ENCODE data around the gene CALCA.

DNA sequence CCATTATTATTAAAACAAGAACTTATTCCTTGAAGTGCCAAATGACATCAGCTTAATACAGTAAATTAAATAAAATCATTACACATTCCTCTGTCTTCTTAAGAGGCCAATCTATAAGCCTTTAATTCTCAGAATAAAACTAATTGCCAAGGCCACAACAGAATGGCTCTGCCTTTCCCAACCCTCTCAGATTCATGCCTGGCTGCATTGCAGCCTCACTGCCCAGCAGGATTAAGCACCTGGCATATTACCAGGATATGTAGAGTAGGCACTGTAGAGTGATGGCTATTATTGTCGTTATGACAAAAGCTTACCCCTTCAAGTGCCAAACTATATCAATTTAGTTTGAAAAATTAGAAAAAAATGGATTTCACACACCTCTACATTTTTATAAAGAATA lies 9.4 kb upstream of the CALCA start:
- TF ChIP-seq, protein P1, sequence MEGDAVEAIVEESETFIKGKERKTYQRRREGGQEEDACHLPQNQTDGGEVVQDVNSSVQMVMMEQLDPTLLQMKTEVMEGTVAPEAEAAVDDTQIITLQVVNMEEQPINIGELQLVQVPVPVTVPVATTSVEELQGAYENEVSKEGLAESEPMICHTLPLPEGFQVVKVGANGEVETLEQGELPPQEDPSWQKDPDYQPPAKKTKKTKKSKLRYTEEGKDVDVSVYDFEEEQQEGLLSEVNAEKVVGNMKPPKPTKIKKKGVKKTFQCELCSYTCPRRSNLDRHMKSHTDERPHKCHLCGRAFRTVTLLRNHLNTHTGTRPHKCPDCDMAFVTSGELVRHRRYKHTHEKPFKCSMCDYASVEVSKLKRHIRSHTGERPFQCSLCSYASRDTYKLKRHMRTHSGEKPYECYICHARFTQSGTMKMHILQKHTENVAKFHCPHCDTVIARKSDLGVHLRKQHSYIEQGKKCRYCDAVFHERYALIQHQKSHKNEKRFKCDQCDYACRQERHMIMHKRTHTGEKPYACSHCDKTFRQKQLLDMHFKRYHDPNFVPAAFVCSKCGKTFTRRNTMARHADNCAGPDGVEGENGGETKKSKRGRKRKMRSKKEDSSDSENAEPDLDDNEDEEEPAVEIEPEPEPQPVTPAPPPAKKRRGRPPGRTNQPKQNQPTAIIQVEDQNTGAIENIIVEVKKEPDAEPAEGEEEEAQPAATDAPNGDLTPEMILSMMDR (IDR thresholded peaks at IDR 0.05) = no peak
- no peak for TF ChIP-seq POLR2AphosphoS5 (IDR thresholded peaks at IDR 0.05)
